Cardiac fibroblast (primary cell): ENCODE measurements around the gene ZNRF1.
A peak's percentile ranks its signal among the peaks of the same experiment; 100 is the strongest.

ENCODE experiments used
- DNase-seq, 2 donors: peaks; one replicate each; pipeline versions ENCODE4 v3.0.0 to v3.0.0-alpha.2; 2010; ENCODE audit warnings: low read depth in 2 of 2
- H3K4me3 ChIP-seq, 2 donors: replicated peaks in 1 of 2; 1 replicate in 1 of 2; 2 replicates in 1 of 2; pipeline ENCODE4 v1.5.1; 2011; ENCODE audit warnings: low read depth in 2 of 2, low read length in 2 of 2, mild to moderate bottlenecking in 2 of 2, moderate library complexity in 1 of 2
- TF ChIP-seq, protein P1 (sequence below): IDR thresholded peaks from one replicate; pipeline ENCODE4 v1.5.1; 2011; ENCODE audit warnings: low read depth, mild to moderate bottlenecking, low read length, inconsistent platforms

The ZNRF1 gene

DNA sequence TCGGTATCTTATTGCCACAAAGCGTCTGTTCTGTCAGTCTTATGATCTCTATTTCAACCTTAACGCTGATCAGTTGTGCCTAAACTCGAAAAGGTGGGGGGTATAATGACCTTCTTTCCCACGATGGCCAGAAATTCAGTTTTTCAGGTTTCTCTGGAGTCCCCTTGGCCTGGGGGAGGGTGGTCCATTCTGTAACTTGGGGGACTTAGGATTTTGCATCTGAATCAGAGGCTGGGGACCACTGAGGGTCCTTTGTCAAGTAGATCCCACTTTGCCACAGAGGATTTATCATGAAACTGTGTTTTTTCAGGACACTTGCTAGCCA lies 7.6 kb upstream of the ZNRF1 start:
- no peak for DNase-seq
- no peak overlapping the region for H3K4me3 ChIP-seq
- TF ChIP-seq, protein P1, sequence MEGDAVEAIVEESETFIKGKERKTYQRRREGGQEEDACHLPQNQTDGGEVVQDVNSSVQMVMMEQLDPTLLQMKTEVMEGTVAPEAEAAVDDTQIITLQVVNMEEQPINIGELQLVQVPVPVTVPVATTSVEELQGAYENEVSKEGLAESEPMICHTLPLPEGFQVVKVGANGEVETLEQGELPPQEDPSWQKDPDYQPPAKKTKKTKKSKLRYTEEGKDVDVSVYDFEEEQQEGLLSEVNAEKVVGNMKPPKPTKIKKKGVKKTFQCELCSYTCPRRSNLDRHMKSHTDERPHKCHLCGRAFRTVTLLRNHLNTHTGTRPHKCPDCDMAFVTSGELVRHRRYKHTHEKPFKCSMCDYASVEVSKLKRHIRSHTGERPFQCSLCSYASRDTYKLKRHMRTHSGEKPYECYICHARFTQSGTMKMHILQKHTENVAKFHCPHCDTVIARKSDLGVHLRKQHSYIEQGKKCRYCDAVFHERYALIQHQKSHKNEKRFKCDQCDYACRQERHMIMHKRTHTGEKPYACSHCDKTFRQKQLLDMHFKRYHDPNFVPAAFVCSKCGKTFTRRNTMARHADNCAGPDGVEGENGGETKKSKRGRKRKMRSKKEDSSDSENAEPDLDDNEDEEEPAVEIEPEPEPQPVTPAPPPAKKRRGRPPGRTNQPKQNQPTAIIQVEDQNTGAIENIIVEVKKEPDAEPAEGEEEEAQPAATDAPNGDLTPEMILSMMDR = no peak

DNA sequence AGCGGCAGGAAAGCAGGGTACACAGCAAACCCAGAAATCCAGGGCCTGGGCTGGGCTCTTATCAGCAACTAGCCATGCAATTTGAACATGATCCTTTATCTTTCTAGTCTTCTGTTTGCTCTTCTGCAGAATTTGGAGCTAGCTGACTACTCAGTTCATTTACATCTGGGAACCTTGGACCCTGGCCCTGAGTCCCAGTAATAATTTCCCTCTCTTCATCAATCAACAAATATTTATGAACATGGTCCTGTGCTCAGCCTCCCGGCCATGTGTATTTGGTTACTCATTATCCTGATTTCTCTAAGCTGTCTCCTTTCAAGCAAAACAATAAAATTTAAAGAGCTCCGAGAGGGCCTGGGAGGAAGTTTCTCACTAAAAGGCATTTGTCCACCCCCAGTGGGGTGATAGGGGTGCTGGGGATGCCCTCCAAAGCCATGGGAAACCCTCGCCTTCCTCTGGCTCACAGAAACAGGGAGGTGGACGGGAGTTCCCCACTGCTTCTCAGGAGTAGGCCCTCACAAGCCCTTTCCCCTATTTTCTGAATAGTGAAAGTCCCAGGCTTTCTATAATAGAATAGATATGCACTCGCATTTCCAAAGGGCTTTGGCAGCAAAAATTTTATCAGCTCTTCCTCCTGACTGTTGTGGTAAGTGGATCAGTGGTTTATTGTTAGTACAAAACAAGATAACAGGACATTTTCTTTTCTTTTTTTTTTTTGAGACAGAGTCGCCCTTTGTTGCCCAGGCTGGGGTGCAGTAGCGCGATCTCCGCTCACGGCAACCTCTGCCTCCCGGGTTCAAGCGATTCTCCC lies 7.0 kb upstream of the ZNRF1 start:
- H3K4me3 ChIP-seq = no peak overlapping the region
- no peak for DNase-seq
- TF ChIP-seq, protein P1 = no peak

GRCh38 chr16:74995986-74996385 lies 2.8 kb upstream of the ZNRF1 start:
- TF ChIP-seq, protein P1 = no peak
- no peak overlapping the region for H3K4me3 ChIP-seq
- no peak for DNase-seq

GRCh38 chr16:74997042-74997491 lies 1.8 kb upstream of the ZNRF1 start:
- no peak for DNase-seq
- no peak overlapping the region for H3K4me3 ChIP-seq
- TF ChIP-seq, protein P1 = no peak

DNA sequence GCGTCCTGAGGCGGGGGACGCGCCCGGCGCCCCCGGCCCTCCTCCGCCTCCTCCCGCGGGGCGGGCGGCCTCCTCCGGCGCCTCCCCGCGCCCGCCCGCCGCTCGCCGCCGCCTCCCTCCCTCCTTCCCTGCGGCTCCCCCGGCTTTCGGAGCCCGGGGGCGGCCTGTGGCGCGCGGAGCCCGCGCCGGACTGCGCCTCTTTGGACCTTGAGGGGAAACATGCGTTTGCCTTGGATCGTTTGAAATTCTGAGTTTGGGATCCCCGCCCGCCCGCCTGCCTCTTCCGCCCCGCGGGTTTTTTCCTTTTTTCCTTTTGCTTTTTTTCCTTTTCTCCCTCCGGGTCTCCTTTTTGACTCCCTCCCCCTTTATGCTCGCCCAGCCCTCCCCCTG lies 390 bp downstream of the ZNRF1 start:
- H3K4me3 ChIP-seq = peak overlapping the region; percentile 71 to 73
- TF ChIP-seq, protein P1 = no peak
- peak; percentile 11 to 33 for DNase-seq

GRCh38 chr16:74999609-75000480 lies 1.0 kb downstream of the ZNRF1 start:
- H3K4me3 ChIP-seq = peak overlapping the region; percentile 71 to 73
- DNase-seq = peak; percentile 27 to 42
- TF ChIP-seq, protein P1 = no peak
